HAP-1 (cell line): ENCODE measurements around the gene AMPD3.

Experiments
- DNase-seq, 2 experiments: peaks; one replicate each; pipeline ENCODE4 v3.0.0-alpha.2; 2016 to 2020; ENCODE audit warnings: low spot score in 2 of 2
- H3K27me3 ChIP-seq: fragments of 250-450 bp; sonication (Bioruptor Pico); 2 replicates; pipeline ENCODE4 v1.5.1; 2020; ENCODE audit warnings: low read depth, mild to moderate bottlenecking, moderate library complexity
- H3K36me3 ChIP-seq: fragments of 250-450 bp; sonication (Bioruptor Pico); replicated peaks from 2 replicates; pipeline ENCODE4 v1.5.1; 2020; ENCODE audit warnings: mild to moderate bottlenecking
- H3K4me1 ChIP-seq: fragments of 250-450 bp; sonication (Bioruptor Pico); 2 replicates; pipeline ENCODE4 v1.5.1; 2020; ENCODE audit warnings: mild to moderate bottlenecking
- H3K4me3 ChIP-seq: fragments of 250-450 bp; sonication (Bioruptor Pico); 2 replicates; pipeline ENCODE4 v1.5.1; 2020; ENCODE audit warnings: mild to moderate bottlenecking, moderate library complexity
- H3K9me3 ChIP-seq: fragments of 250-450 bp; sonication (Bioruptor Pico); 2 replicates; pipeline ENCODE4 v1.5.1; 2020; ENCODE audit warnings: mild to moderate bottlenecking, moderate library complexity
- in situ Hi-C: fragments of 300-500 bp; cut with MboI; formaldehyde crosslinking; loops from 3 replicates; pipeline ENCODE4 v1.14.3; 2020; ENCODE audit warnings: low sequenced_read_pairs, inconsistent platforms, mixed read lengths

Gene AMPD3

DNA sequence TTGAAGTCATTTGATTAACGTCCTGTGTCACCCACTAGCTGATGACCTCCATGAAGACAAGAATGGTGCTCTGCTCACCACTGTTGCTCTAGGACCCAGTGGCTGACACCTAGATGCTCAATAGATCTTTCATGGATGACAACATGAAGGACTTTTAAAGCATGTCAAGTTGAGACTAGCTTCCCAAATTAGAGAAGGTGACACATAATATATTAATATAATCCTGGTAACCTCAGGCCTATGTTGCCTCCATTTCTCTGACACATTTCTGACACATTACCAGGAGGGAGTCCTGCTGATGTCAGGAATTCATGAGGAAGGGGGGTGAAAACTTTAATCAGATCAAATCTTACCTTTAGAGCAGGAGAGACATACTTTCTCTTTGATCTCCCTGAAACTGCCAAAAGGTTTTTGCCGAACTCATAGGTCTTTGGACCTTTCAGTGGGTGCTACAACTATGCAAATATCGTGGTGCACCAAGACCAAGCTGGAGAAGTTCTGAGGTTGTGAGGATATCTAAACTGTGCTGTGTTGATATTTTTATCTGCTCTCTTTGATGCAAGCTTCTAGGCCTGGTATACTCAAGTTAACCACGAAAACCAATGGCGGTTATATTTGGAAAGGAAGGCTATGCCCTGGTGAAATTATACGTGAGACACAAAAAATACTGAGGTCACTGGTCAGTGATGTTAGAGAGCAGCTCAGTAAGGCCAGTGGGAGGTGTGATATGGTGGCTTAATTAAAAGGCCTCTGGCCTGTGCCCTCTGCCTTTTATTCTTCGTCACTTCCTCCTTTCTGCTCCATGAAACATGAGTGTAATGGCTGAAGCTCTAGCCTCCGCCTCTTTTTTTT, 13.2 kb upstream of the AMPD3 start:
- in situ Hi-C loops = no loop called here
- Histone ChIP-seq H3K9me3 (no peaks in the 10 kb centered on the region), H3K4me1 (no peaks in the 10 kb centered on the region), H3K36me3 (no peaks in the 10 kb centered on the region), H3K27me3 (no peaks in the 10 kb centered on the region), H3K4me3 (no peak overlapping the region)
- DNase-seq = no peak

DNA sequence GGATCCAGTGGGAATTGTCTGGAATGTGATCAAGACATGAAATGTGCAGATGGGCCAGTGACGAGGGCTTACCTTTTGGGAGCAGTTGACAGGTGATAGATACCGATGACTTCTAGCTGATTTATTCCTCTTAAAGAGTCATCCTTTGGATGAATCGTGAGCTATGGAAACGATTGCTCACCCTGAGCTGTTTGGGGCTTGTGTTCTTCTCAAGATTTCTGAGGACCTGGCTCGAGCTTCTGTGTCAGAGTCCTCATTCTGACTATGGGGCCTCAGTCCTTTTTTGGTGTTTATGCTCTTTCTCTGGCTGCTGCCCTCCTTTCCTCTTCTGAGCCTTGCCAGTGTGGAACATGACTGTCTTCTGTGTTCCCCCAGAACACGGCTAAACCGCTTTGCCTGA, 11.9 kb upstream of the AMPD3 start:
- Histone ChIP-seq H3K27me3 (no peaks in the 10 kb centered on the region), H3K9me3 (no peaks in the 10 kb centered on the region), H3K4me3 (no peak overlapping the region), H3K36me3 (no peaks in the 10 kb centered on the region), H3K4me1 (no peaks in the 10 kb centered on the region)
- in situ Hi-C loops = no loop called here
- no peak for DNase-seq

DNA sequence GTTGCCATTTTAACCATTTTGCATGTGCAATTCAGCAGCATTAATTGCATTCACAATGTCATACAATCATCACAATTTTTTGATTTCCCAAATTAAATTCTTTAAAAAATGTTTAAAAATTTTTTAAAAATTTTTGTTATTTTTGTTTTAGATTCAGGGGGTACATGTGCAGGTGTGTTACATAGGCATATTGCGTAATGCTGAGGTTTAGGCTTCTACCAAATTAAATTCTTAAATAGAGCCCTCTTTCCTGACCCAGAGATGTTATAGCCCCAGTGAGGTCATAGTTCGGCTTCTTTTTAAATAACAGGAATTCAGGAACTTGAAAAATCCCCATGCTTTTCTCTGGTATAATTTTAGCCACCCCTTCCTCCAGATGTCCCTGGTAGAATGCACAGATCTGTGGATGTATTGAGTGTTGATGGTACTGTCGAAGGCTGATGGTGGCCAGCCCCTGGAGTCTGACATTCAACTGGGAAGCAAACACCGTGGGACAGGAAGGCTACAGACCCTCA, 11.3 kb upstream of the AMPD3 start:
- no peaks in the 10 kb centered on the region; the same call in 1 of the 2 replicates for H3K27me3 ChIP-seq
- DNase-seq = no peak
- in situ Hi-C loops = no loop called here
- H3K9me3 ChIP-seq = no peaks in the 10 kb centered on the region
- no peak overlapping the region for H3K4me3 ChIP-seq
- H3K36me3 ChIP-seq = no peaks in the 10 kb centered on the region
- no peaks in the 10 kb centered on the region for H3K4me1 ChIP-seq

DNA sequence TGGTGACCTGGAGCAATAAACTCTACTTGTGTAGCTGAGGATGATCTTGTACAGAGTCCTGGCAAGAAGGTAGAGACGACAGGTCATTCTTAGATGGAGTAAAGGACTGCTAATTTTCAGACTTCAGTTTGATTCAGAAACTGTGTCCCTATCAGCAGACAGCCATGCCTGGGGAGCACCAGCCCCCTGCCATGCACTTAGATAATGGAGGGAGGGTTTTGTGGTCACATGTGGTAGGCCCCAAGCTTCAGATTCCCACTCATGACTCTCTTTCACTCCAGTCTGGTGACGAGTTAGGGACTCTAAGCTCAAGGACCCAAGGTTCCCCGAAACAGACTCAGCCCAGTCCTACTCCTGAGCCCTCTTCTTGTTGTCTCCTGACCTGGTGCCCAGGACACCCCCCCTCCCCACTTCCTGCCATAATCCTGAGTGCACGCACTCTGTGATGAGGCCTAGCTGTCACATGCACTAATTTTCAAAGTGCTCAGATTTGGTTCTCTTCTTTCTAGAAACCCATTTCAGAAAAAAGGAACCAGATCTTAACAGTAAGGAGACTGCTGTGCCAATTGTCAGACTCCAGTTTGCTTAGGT, 10.2 kb upstream of the AMPD3 start:
- no peaks in the 10 kb centered on the region for H3K36me3 ChIP-seq
- no peaks in the 10 kb centered on the region for H3K4me1 ChIP-seq
- in situ Hi-C loops = no loop called here
- no peaks in the 10 kb centered on the region; the same call in 1 of the 2 replicates for H3K27me3 ChIP-seq
- H3K9me3 ChIP-seq = no peaks in the 10 kb centered on the region
- no peak for DNase-seq
- no peak overlapping the region for H3K4me3 ChIP-seq

DNA sequence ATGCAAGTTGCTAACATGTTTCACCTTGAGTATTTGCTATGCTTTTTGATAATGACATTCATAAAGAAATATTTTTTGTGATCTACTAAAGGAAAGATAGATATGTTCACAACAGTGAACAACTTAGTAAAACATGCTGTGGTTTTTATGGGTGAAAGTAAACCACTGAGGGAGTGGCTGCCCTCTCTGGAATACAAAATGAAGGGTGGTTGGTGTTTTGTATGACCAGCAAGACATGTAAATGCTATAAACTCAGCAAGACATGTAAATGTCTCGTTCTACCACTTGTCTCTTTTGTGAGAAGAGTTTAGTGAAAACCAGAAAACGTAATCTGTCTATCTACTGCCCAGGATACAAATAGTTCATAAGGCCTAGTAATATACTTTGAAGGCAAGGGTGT, 7.6 kb upstream of the AMPD3 start:
- DNase-seq = no peak
- in situ Hi-C loops = no loop called here
- no peaks in the 10 kb centered on the region; the same call in 1 of the 2 replicates for H3K27me3 ChIP-seq
- no peaks in the 10 kb centered on the region for H3K36me3 ChIP-seq
- no peaks in the 10 kb centered on the region for H3K4me1 ChIP-seq
- no peak overlapping the region for H3K4me3 ChIP-seq
- no peaks in the 10 kb centered on the region for H3K9me3 ChIP-seq

DNA sequence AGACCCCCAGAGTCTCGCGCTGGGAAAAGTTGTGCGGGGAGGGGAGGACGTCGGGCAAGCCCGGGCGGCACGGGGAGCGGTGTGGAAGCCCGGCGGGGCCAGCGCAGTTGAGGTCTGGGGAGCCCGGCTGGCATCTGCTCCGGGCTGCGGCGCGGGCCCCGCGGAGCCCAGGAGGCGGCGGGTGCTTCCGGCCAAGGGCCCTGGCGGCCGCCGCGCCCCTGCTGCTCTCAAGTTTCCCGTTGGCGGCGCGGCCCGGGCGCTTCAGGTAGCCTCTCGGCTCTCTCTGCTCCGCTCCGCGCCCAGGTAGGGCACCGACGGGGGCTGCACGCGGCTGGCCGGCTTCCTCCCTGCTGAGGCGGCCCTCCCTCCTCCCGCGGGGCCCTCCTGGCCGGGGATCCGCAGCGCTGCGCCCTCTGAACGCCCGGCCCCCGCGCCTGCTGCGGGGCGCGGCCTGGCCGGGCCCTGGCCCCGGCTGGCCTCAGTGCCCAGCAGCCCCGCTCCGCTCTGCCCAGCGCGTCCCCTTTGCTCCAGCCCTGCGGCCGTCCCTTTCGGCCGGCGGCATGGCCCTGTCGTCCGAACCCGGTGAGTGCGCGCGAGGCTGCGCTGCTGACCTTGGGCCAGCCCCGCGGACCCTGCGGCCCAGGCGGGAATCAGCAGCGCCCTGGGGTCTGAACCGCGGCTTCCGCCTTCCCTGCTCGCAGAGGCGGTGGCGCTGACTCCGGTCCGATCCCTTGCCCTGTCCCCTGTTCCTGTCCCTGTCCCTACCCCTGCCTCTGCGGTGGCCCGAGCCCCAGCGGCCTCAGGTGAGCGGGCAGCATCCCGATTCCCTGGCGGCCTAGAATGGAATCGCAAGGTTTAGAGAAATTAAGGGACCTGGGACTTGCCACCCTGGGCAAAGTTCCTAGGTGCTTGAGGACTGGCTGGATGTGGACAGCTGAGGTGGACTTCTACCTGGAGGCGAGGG, 4.3 kb upstream of the AMPD3 start:
- Histone ChIP-seq H3K4me1 (no peaks in the 10 kb centered on the region), H3K36me3 (no peaks in the 10 kb centered on the region), H3K4me3 (no peak overlapping the region), H3K27me3 (no peaks in the 10 kb centered on the region; the same call in 1 of the 2 replicates), H3K9me3 (no peaks in the 10 kb centered on the region)
- no peak for DNase-seq
- in situ Hi-C loops = no loop called here

DNA sequence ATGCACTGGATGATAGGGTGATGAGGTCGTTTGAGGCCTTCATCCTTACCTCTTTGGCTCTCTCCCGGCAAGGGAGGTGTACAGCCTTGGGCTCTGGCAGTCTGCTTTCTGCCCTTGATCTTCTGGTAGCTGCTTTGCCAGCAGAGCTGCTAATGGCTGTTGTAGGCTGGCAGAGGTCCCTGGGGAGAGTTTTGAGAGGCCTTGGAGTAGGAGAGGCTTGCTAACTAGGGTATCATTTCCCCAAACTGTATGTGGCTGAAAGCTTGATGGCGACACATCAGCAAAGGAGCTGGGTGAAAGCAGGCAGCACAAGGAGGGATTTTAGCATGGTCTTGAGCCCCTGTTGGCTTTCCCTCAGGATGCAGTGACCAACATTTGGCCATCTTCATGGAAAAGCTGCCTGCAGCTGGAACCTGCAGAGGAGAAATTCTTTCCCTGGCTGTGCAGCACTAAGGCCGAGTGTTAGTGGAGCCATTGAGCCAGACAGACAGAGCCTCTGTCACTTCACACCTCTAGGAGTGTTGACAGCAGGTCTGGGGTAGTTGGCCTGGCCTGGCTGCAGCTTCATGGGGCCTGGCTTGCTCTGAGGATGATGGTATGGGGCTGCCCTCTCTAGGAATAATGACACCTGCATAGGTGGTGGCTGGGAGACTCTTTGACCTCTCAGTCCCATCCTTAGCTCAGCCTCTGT, 3.5 kb upstream of the AMPD3 start:
- H3K27me3 ChIP-seq = no peaks in the 10 kb centered on the region; the same call in 1 of the 2 replicates
- H3K4me3 ChIP-seq = no peak overlapping the region
- no peaks in the 10 kb centered on the region for H3K9me3 ChIP-seq
- H3K36me3 ChIP-seq = no peaks in the 10 kb centered on the region
- in situ Hi-C loops = no loop called here
- no peaks in the 10 kb centered on the region for H3K4me1 ChIP-seq
- no peak for DNase-seq

DNA sequence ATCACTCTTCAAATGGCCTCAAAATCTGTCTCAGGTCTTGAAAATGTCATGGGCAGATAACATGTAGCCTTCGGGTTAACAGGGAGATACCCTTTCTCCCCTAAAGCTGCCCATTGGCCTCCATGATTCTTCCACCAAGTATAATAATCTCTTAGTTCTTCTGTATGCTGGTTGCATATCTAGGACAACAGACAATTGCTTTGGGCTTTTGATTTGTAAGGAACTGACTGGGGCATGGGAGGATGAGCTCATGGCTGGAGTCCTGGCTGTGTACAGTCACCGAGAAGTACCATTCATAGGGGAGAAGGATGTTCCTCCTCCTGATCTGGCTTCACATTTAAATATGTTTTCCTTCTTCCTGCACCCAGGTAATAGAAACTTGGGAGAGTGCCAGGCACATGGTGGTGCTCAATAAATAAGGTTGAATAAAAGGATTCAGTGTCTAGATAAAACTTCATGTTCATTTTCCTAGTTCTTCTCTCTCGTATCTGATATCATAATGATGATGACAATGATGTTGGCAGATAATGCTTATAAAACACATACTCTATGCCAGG, 2.8 kb upstream of the AMPD3 start:
- Histone ChIP-seq H3K4me3 (no peak overlapping the region), H3K9me3 (no peaks in the 10 kb centered on the region), H3K4me1 (no peaks in the 10 kb centered on the region), H3K27me3 (no peaks in the 10 kb centered on the region; the same call in 1 of the 2 replicates), H3K36me3 (no peaks in the 10 kb centered on the region)
- DNase-seq = no peak
- in situ Hi-C loops = no loop called here

DNA sequence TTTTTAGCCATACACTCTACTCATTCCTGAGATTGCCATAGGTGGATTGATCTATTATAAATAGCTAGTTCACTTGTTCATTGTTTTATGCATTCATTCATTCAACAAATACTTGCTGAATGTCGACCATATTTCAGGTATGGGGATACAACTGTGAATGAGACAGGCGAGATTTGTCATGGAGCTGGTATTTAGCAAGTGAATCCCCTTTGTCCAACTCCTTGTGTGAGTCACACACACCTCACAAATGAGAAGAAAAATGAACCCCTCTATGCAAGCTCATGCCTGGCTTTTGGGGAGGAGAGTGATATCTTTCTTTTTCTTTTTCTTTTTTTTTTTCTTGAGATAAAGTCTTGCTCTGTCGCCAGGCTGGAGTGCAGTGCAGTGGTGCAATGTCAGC, 1.8 kb upstream of the AMPD3 start:
- no peak for DNase-seq
- H3K27me3 ChIP-seq = no peaks in the 10 kb centered on the region; the same call in 1 of the 2 replicates
- H3K4me3 ChIP-seq = no peak overlapping the region
- H3K4me1 ChIP-seq = no peaks in the 10 kb centered on the region
- no peaks in the 10 kb centered on the region for H3K36me3 ChIP-seq
- in situ Hi-C loops = no loop called here
- H3K9me3 ChIP-seq = no peaks in the 10 kb centered on the region

DNA sequence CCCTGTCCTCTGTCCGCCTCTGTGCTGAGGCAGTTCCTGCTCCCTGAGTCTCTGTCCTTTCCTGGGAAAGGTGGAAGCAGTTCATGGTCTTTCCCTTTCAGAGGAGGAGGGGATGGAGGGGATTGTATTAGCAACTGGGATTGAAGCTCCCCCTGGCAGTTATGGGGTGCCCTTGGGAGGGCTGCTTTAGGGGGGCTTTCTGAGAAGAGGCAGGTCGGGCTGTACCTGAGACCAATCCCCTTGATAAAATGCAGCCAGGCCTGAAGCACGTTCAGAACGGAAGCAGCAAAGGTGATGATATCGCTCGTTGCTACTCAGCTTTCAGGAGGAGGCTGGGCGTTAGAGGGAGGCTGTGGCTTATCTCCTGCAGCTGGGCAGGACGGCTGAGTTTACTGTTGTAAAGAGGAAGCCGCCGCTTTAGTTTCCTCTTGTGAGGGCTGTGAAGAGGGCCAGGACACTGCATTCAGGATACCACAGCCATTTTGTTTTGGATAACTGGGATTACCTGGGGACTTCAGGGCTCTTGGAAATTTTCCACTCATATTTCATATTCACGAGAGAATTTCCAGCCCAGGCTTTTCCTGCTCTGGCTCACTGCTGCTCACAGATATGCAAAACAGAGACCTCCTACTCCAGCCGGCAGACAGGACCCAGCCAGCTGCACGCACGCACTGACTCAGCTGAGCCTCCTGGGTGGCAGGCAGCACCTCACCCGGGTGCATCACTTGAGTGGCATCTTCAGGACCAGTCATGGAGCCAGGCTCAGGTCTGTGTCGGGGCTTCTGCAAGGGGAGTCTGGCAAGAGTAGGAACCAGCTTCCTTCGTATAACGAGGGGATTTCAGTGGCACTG, 798 bp downstream of the AMPD3 start:
- H3K9me3 ChIP-seq = no peaks in the 10 kb centered on the region
- DNase-seq = peak in 1 of 2 experiments; percentile 21
- no peaks in the 10 kb centered on the region for H3K36me3 ChIP-seq
- no peak overlapping the region for H3K4me3 ChIP-seq
- H3K27me3 ChIP-seq = no peaks in the 10 kb centered on the region
- no peaks in the 10 kb centered on the region for H3K4me1 ChIP-seq
- in situ Hi-C loops = no loop called here

DNA sequence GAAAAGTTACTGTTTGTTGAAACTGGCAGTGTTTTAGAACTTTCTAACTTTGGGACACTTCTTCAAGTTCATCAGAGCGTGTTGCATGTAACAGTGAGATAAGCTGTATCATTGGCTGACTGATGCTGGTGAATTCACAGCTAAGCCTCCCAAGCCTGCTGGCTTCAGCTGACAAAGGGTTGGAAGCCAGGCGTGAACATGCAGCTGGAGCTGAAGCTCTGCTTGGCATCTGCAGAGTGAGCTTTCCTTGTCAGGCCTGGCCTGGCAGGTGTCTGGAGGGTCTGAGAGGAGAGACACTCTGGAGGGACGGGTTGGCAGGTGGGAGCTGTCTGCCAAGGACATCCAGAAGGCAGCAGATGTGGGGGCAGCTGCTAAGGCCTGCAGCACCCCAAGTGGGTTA, 1.5 kb downstream of the AMPD3 start:
- no peaks in the 10 kb centered on the region for H3K36me3 ChIP-seq
- in situ Hi-C loops = no loop called here
- H3K4me3 ChIP-seq = no peak overlapping the region
- no peaks in the 10 kb centered on the region for H3K4me1 ChIP-seq
- no peak for DNase-seq
- no peaks in the 10 kb centered on the region for H3K9me3 ChIP-seq
- no peaks in the 10 kb centered on the region for H3K27me3 ChIP-seq

DNA sequence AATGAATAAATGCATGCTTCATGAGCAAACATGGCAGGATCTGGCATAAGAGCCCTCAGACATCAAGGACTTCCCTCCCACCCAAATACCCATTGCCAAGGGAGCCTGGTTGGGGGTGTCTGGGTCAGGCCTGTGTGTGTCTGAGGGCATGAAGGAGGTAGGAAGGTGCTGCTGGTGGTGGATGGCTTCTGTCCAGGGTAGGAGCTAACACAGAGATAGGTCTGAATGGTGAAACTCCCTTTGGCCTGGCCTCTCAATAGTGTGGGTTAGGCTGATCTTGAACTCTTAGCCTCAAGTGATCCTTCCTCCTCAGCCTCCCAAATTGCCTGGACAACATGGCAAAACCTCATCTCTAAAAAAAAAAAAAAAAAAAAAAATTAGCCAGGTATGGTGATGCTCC, 2.8 kb downstream of the AMPD3 start:
- no peak overlapping the region for H3K4me3 ChIP-seq
- DNase-seq = no peak
- in situ Hi-C loops = no loop called here
- H3K27me3 ChIP-seq = no peaks in the 10 kb centered on the region
- no peaks in the 10 kb centered on the region for H3K4me1 ChIP-seq
- no peaks in the 10 kb centered on the region for H3K36me3 ChIP-seq
- H3K9me3 ChIP-seq = no peaks in the 10 kb centered on the region
